Pancreas (tissue), 10 donors: ENCODE data around the gene MPRIP. TPM values are rescaled to one million over a fixed set of nuclear protein-coding genes. Genes with fewer than 3 reads are reported as not detected.
A peak's percentile ranks its signal among the peaks of the same experiment; 100 is the strongest.

Experiments used
- ATAC-seq, 4 donors: fragments of 200-7000 bp; cut with Tn5 transposase; one replicate each; pipeline versions ENCODE4 v1.8.0 to v1.9.1; 2020; ENCODE audit warnings: mild to moderate bottlenecking in 4 of 4, moderate library complexity in 4 of 4
- DNase-seq, 6 donors: peaks; one replicate each; pipeline ENCODE4 v3.0.0-alpha.2; 2020
- FAIRE-seq: peaks from 2 replicates; lab custom pipeline; 2012; peaks lifted over from hg19 to GRCh38; lab: Jason Lieb, UNC
- H3K27ac ChIP-seq, 4 donors: fragments of 200-600 bp; sonication (generic); 1 replicate in 3 of 4; 2 replicates in 1 of 4; pipeline versions ENCODE4 v1.5.0 to v1.8.0; 2020
- H3K27me3 ChIP-seq, 4 donors: fragments of 200-600 bp; one replicate each; pipeline ENCODE4 v1.8.0; 2021
- H3K36me3 ChIP-seq, 3 donors: fragments of 200-600 bp; sonication (generic) in 1 of 3; one replicate each; pipeline versions ENCODE4 v1.5.0 to v1.8.0; 2020 to 2021
- H3K4me1 ChIP-seq, 3 donors: fragments of 200-600 bp; one replicate each; pipeline ENCODE4 v1.8.0; 2021
- H3K4me3 ChIP-seq, 4 donors: fragments of 200-600 bp; sonication (generic) in 2 of 4; one replicate each; pipeline versions ENCODE4 v1.5.0 to v1.8.0; 2020 to 2021
- H3K9me3 ChIP-seq, 4 donors: fragments of 200-600 bp; one replicate each; pipeline ENCODE4 v1.8.0; 2021
- CTCF ChIP-seq, 4 donors: fragments of 200-600 bp; sonication (generic) in 3 of 4; IDR thresholded peaks; one replicate each; pipeline versions ENCODE4 v1.5.0 to v1.8.0; 2021; ENCODE audit warnings: antibody characterized with exemption in 4 of 4
- WGBS, 2 donors: extraction: QIAGEN DNeasy Blood & Tissue Kit; methylation state at CpG; one replicate each; pipeline ENCODE4 v1.1.7; 2013; 5-methylcytosine and 5-hydroxymethylcytosine counted together
- intact Hi-C, 3 donors: fragments of 100-400 bp; cut with DNase I; formaldehyde crosslinking; loops; one replicate each; pipeline versions ENCODE4 v1.11.1 to v1.14.2; 2022
- polyA plus RNA-seq, 2 donors: library from polyadenylated mRNA; stranded (reverse); fragments of 200-250 nt; gene quantifications; one replicate each; pipeline ENCODE4 v1.2.3, GENCODE V29; 2013
- total RNA-seq, 6 donors: library from RNA; stranded (reverse); fragmentation: NEBNext Ultra II Directional in 4 of 6; extraction: Animal tissue kit (Norgen Biotek cat#: 25700) in 4 of 6; gene quantifications; one replicate each; pipeline versions ENCODE4 v1.2.1 to v1.2.4, GENCODE V29; 2021 to 2023
- donor health status: healthy with polysubstance abuse.
- donor health status: DM: no; HTN: no; CAD: no; lungs with moderate emphysema.
- donor health status: DM: no; HTN: no; CAD: no.
- donor health status: control.
- donor health status: control.
- donor health status: Bipolar disorder and iron deficiency.
- donor health status: DM: yes; HTN: yes; CAD: no.
- donor health status: DM: no; HTN: no; CAD: no.
- donor health status: DM: no; HTN: no; CAD: no.
- donor health status: DM: yes; HTN: yes; CAD: no.

MPRIP gene
- total and polyA plus RNA-seq, 8 donors = 91.8 to 242 (median 107) TPM

- intact Hi-C loops = no loop called here
- Histone ChIP-seq H3K27ac (peak overlapping the region in 1 of 4 donors; percentile 31), H3K4me1 (peaks cover 13 to 22% (median 14%) of the 10 kb centered on the region in 3 donors), H3K4me3 (no peak overlapping the region), H3K27me3 (no peaks in the 10 kb centered on the region), H3K9me3 (no peaks in the 10 kb centered on the region), H3K36me3 (no peaks in the 10 kb centered on the region)
- no peak for DNase-seq
- no peak for TF ChIP-seq CTCF (IDR thresholded peaks at IDR 0.05)
- WGBS, 2 donors = 76 to 78% methylated on average over 18 of the region's 18 CpGs
- FAIRE-seq = no peak
- ATAC-seq = peak; percentile 17 to 37 (median 26)
Observed at GRCh38 chr17:17089796-17090641, 47.8 kb downstream of the MPRIP start.

GRCh38 chr17:17090642-17091103 is 48.4 kb downstream of the MPRIP start:
- DNase-seq (peak in 5 of 6 donors; percentile 71 to 79 (median 77)), ATAC-seq (peak; percentile 88 to 93 (median 90)), FAIRE-seq (no peak)
- intact Hi-C loops = no loop called here
- Histone ChIP-seq H3K9me3 (no peaks in the 10 kb centered on the region), H3K36me3 (no peaks in the 10 kb centered on the region), H3K4me3 (no peak overlapping the region), H3K27me3 (no peaks in the 10 kb centered on the region), H3K4me1 (peaks cover 14 to 25% (median 16%) of the 10 kb centered on the region in 3 donors), H3K27ac (peak overlapping the region in 2 of 4 donors; percentile 33 to 41)
- WGBS, 2 donors = 14 to 19% methylated on average over 11 of the region's 11 CpGs
- no peak for TF ChIP-seq CTCF (IDR thresholded peaks at IDR 0.05)

GRCh38 chr17:17091276-17091675 is 49.0 kb downstream of the MPRIP start:
- FAIRE-seq = no peak
- no peaks in the 10 kb centered on the region for H3K36me3 ChIP-seq
- H3K9me3 ChIP-seq = no peaks in the 10 kb centered on the region
- H3K27me3 ChIP-seq = no peaks in the 10 kb centered on the region
- peaks cover 14 to 27% (median 18%) of the 10 kb centered on the region in 3 donors for H3K4me1 ChIP-seq
- no peak for TF ChIP-seq CTCF (IDR thresholded peaks at IDR 0.05)
- no peak for DNase-seq
- no peak overlapping the region for H3K4me3 ChIP-seq
- intact Hi-C loops = no loop called here
- ATAC-seq = no peak
- H3K27ac ChIP-seq = peak overlapping the region in 2 of 4 donors; percentile 33 to 41
- 88 to 92% methylated on average over 11 of the region's 11 CpGs for WGBS, 2 donors

- Histone ChIP-seq H3K27me3 (no peaks in the 10 kb centered on the region), H3K27ac (no peak overlapping the region), H3K36me3 (no peaks in the 10 kb centered on the region), H3K9me3 (no peaks in the 10 kb centered on the region), H3K4me3 (no peak overlapping the region), H3K4me1 (peaks cover 18 to 27% (median 19%) of the 10 kb centered on the region in 3 donors)
- 84 to 87% methylated on average over 14 of the region's 14 CpGs for WGBS, 2 donors
- no peak for FAIRE-seq
- no peak for DNase-seq
- no peak for TF ChIP-seq CTCF (IDR thresholded peaks at IDR 0.05)
- ATAC-seq = no peak
- intact Hi-C loops = no loop called here
Observed at GRCh38 chr17:17091856-17092756, 49.8 kb downstream of the MPRIP start.
